ENCODE data around the gene MAP4K2. TPM values are rescaled to one million over a fixed set of nuclear protein-coding genes. Genes with fewer than 3 reads are reported as not detected.
A peak's percentile ranks its signal among the peaks of the same experiment; 100 is the strongest.

MAP4K2 gene
- total RNA-seq, 1 donor = 70.8 TPM

DNA sequence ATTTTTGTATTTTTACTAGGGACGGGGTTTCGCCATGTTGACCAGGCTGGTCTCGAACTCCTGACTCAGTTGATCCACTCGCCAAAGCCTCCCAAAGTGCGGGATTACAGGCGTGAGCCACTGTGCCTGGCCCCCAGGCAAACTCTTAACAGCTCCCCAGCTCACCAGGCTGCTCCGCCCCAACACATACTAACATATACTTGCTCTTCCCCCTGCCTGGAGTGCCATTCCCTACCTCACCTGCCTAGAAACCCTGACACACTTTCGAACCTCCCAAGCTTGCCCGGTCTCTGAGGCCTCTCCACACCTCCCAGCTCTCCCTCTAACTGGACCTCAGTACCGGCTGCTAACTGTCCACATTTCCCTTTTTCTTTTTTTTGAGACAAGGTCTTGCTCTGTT lies 8.5 kb downstream of the MAP4K2 start:
- no peak for DNase-seq (ENCODE audit: low read depth in 2 of 3, low spot score in 2 of 3)

- DNase-seq (ENCODE audit: low read depth in 2 of 3, low spot score in 2 of 3) = no peak
These were observed 9.5 kb downstream of the MAP4K2 start for GRCh38 chr11:64793271-64794160.

GRCh38 chr11:64792482-64792881 lies 10.5 kb downstream of the MAP4K2 start:
- no peak for DNase-seq (ENCODE audit: low read depth in 2 of 3, low spot score in 2 of 3)

- DNase-seq (ENCODE audit: low read depth in 2 of 3, low spot score in 2 of 3) = no peak
These were observed 11.2 kb downstream of the MAP4K2 start for GRCh38 chr11:64791781-64792291.

DNA sequence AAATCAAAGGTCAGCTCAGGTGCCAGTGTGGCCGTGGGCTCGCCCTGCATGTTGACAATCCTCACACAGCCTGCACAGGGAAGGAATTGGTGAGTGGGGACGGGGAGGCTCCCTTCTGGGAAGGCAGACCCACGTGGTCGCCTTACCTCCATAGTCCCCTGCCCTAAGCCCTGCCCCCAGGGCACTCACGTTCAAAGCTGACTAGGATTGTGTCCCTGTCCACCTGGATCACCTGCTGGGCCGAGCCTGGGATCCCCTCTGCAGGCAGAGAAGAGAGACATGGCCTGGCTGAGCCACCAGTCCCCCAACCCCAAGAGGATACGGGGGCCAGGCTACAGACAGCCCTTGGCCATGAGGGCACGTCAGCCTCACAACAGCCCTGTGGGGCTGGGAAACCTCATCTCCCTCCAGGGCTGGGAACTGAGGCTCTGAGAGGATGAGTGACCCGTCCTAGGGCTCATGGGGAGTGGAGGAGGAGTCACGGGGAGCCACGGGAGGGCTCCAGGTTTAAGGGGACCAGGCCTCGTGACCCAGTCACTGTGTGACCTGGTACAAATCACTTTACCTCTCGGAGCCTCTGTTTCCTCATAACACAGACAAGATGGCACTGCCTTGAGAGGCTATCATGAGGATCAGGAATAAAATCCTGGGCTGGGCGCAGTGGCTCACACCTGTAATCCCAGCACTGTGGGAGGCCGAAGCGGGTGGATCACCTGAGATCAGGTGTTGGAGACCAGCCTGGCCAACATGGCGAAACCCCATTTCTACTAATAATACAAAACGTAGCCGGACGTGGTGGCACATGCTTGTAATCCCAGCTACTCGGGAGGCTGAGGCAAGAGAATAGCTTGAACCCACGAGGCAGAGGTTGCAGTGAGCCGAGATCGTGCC lies 12.6 kb downstream of the MAP4K2 start:
- DNase-seq (ENCODE audit: low read depth in 2 of 3, low spot score in 2 of 3) = no peak

DNA sequence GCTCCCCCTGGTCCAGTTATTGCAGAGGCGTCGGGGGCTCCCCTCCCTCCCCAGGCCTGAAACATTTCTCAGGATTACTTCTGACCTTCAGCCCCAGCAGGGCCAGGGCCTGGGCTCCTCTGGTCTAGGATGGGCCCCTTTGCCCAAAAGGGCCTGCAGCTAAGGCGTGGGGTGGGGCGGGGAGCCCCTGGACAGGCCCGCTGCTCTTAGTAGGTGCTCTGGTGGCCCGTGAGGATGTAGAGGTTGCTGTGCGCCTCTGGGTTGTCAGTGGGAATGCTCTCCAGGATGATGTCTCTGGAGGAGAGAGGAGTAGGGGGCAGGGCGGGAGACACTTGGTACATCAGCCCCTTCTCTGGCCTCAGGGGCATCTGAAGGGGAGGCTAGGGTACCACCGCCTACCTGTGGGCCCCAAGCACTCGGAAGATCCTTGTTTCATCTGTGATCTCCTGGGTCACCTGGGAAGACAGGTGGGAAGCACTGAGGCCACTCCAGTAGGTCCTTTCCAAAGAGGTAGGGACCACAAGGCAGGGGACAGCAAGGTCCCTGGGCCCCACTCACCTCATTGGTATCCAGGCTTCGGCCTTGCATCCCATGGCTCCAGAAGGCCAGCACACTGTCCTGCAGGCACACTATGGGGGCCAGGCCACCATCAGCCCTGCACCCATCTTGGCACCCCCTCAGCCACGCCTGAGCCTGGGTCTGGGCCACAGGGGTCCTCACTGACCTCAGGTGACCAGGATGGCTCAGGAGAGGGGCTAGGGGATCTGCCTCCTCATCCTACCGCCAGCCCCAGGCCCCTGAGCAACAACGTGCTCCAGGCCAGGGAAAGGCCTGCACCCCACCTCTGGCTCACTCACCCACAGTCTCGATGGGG lies 13.4 kb downstream of the MAP4K2 start:
- no peak for DNase-seq (ENCODE audit: low read depth in 2 of 3, low spot score in 2 of 3)

DNA sequence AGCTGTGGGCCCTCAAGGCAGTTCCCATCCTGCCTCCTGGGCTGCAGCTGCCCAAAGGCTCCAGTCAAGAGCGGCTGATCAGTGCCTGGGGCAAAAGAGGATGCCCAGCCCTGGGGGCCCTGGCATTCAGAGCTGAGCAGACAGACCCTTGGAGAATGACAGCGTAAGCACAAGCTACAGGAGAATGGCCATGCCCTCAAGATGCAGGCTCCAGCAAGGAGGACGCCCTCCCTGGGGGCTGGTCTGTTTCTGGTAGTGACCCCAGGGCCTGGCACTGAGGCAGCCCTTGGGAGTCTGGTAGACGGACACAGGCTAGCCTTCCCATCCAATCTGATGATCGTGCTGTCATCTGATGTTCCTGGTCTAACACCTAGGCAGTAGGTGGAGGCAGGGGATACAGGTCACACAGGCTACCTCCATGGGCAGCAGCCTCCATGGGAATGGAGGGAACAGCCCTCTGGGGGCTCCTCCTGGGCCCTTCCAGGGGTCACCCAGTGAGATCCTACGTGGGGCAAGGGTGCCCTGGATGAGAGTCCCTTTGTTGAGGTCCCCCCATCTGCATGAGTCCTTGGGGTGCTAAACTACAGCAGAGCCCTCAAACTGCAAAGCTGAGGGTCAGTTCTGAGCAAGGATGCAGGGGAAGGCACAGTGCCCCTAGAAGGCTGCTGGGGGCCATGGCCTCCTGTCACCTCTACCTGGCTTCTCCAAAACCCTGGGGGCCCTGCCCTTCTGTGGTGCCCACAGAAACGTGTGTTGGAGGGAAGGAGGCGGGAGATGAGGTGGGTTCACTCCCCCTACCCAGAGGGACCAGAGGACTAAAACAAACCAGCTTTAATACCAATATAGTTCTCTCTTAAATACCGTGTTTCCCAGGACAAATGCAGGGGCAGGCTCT lies 14.4 kb downstream of the MAP4K2 start:
- DNase-seq (ENCODE audit: low read depth in 2 of 3, low spot score in 2 of 3) = no peak

GRCh38 chr11:64787526-64788320 lies 15.3 kb downstream of the MAP4K2 start:
- DNase-seq (ENCODE audit: low read depth in 2 of 3, low spot score in 2 of 3) = peak in 2 of 3 donors; percentile 50 to 70

GRCh38 chr11:64786308-64786707 lies 16.7 kb downstream of the MAP4K2 start:
- DNase-seq (ENCODE audit: low read depth in 2 of 3, low spot score in 2 of 3) = no peak

- no peak for DNase-seq (ENCODE audit: low read depth in 2 of 3, low spot score in 2 of 3)
These were observed 18.0 kb downstream of the MAP4K2 start for GRCh38 chr11:64784813-64785581.

DNA sequence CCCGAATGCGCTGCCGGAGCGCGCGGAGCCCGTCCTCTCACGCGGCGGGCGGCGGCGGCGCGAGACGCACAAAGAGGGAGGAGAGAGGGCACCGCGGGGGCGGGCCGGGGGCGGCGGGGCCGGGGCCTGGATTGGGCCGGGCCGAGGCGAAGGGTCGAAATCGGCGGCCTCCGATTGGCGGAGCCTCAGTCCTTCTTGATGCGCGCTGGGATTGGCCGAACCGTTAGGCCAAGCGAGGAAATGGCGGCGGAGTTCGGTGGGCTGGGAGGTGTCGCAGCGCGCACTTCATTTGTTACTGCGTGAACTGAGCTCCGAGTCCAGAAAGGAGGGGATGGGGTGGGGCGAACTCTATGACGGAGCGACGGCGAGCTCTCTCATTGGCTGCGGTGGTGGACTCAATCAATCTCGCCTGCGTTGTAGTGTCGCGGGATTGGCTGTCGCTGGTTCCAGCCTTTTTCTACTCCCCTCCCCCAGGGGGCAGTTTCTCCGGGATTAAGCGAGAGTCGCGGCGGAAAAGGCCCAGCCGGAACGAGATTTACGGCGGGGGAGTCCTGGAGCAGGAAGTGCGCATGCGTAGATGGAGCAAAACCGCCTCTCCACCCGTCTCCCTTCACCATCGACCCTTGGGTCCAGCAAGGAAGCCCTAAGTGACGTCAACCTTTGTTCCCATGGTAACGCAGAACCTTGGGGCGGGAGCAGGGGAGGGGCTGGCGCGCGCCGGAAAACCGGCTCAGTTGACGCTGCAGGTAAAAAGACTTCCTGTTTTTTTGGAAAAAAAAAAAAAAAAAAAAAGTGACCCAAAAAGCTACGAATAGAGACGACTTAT lies 24.3 kb downstream of the MAP4K2 start, which contains the start of gene SF1:
SF1 (minus strand) TSS at position 70 of the 826 bp plus-strand sequence. CDS start 150 bp downstream, outside the sequence.
- DNase-seq (ENCODE audit: low read depth in 2 of 3, low spot score in 2 of 3) = peak; percentile 98 to 100 (median 100)

GRCh38 chr11:64778223-64778472 lies 24.9 kb downstream of the MAP4K2 start:
- DNase-seq (ENCODE audit: low read depth in 2 of 3, low spot score in 2 of 3) = no peak

DNA sequence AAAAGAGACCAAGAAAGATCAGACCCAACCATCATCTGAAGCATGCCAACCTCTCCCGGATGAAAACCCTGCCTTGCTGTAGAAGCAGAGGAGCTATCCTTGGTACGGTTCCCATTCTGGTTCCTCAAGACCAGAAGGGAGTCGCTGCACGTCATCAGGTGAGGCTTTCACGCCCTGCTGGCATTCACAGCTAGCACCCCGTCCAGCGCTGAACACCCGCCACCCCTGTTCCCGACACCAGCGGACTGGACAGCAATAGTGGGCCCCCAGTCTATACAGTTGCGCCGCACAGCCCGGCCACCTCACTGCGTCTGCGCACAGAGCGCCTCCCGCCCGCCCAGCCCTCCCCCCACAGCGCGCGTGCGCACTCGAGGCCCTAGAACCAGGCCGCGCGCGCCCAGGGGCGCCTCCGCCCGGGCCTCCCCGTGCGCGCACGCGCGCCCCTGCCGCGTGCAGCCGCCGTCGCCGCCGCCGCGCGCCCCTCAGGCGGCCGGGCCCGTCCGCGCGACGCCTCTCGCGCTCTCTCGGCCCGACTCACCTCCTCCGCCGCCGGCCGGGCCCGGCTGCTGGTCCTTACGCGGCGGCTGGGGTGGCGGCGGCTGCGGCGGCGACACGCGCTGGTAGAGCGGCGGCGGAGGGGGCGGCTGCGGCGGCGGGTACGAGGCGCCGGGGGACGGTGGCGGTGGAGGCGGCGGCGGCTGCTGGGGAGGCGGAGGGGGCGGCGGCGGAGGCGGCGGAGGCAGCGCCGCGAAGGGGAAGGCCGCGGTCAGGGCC lies 25.4 kb downstream of the MAP4K2 start:
- DNase-seq (ENCODE audit: low read depth in 2 of 3, low spot score in 2 of 3) = peak; percentile 84 to 86 (median 86)

DNA sequence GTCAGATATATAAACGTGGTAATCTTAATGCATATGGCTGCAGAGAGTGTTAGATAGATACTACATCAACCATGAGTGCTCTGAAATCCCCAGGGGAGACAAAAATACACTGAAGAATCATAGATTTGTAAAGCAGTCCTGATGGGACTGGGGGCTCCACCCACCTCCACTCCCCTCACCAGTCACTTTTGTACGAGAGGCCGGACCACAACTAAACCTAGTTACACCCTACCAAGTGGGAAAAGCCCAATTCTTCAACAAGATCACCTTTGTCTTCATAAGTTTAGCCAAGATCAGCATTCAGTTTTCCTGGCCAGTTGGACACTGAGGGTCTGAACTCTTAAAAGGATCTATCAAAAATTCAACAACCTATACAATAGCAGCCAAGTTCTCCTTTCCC lies 26.1 kb downstream of the MAP4K2 start:
- no peak for DNase-seq (ENCODE audit: low read depth in 2 of 3, low spot score in 2 of 3)

DNA sequence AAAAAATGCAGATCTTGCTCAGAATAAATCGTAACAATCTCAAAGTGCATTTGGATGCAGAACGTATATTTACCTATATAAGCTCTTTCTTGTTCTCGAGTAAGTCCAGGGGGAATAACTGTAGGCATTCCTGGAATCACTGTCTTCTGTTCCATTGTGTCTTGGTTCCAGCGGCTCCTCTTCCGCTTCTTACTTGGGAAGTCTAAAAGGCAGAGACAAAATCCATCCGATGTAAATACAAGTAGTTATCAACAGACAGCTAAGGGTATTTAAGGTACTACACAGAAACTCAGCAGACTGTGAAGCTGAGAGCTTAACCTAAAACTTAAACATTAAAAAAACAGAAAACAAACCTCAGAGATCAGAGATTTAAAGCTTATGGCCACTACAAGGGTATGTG lies 26.6 kb downstream of the MAP4K2 start:
- no peak for DNase-seq (ENCODE audit: low read depth in 2 of 3, low spot score in 2 of 3)

- DNase-seq (ENCODE audit: low read depth in 2 of 3, low spot score in 2 of 3) = no peak
These were observed 28.9 kb downstream of the MAP4K2 start for GRCh38 chr11:64774144-64774543.
